GM18873 (cell line): Measurements from ENCODE around the gene ELFN2.

Source experiments
- ATAC-seq: cut with Tn5 transposase; IDR thresholded peaks from one replicate; pipeline ENCODE4 v1.9.1; 2021; ENCODE audit warnings: mild to moderate bottlenecking, moderate library complexity, moderate number of reproducible peaks; ENCODE audit not compliant: unreplicated experiment, low FRiP score

Gene ELFN2

GRCh38 chr22:37391702-37392101 is 35.6 kb downstream of the ELFN2 start:
- ATAC-seq, result no peak

- ATAC-seq, result no peak
Observed at GRCh38 chr22:37390075-37390474, 37.2 kb downstream of the ELFN2 start.

- ATAC-seq, result no peak
Observed at GRCh38 chr22:37388538-37388937, 38.7 kb downstream of the ELFN2 start.

GRCh38 chr22:37387793-37388192 is 39.5 kb downstream of the ELFN2 start:
- no peak for ATAC-seq

GRCh38 chr22:37386441-37386840 is 40.8 kb downstream of the ELFN2 start:
- no peak for ATAC-seq

- ATAC-seq, result no peak
Observed at GRCh38 chr22:37384691-37385090, 42.6 kb downstream of the ELFN2 start.

- no peak for ATAC-seq
Observed at GRCh38 chr22:37383341-37383740, 43.9 kb downstream of the ELFN2 start.

- ATAC-seq, result no peak
Observed at GRCh38 chr22:37381489-37381888, 45.8 kb downstream of the ELFN2 start.

GRCh38 chr22:37379722-37380121 is 47.6 kb downstream of the ELFN2 start:
- no peak for ATAC-seq

- no peak for ATAC-seq
Observed at GRCh38 chr22:37379085-37379484, 48.2 kb downstream of the ELFN2 start.

GRCh38 chr22:37378642-37379058 is 48.6 kb downstream of the ELFN2 start:
- ATAC-seq, result no peak

- ATAC-seq, result no peak
Observed at GRCh38 chr22:37377927-37378326, 49.4 kb downstream of the ELFN2 start.

GRCh38 chr22:37377138-37377537 is 50.1 kb downstream of the ELFN2 start:
- ATAC-seq, result no peak

GRCh38 chr22:37376643-37377042 is 50.6 kb downstream of the ELFN2 start:
- no peak for ATAC-seq

GRCh38 chr22:37375801-37376200 is 51.5 kb downstream of the ELFN2 start:
- ATAC-seq, result no peak

- no peak for ATAC-seq
Observed at GRCh38 chr22:37374571-37374970, 52.7 kb downstream of the ELFN2 start.

- ATAC-seq, result no peak
Observed at GRCh38 chr22:37373451-37373850, 53.8 kb downstream of the ELFN2 start.

- no peak for ATAC-seq
Observed at GRCh38 chr22:37371911-37372310, 55.4 kb downstream of the ELFN2 start.

GRCh38 chr22:37371491-37371890 is 55.8 kb downstream of the ELFN2 start:
- ATAC-seq, result no peak

GRCh38 chr22:37370306-37370979 is 56.8 kb downstream of the ELFN2 start:
- ATAC-seq, result no peak

- ATAC-seq, result no peak
Observed at GRCh38 chr22:37369483-37369882, 57.8 kb downstream of the ELFN2 start.

- ATAC-seq, result no peak
Observed at GRCh38 chr22:37368058-37368457, 59.2 kb downstream of the ELFN2 start.

- ATAC-seq, result no peak
Observed at GRCh38 chr22:37366601-37367000, 60.7 kb downstream of the ELFN2 start.
